ENCODE results near the gene CACNA1I.

Gene CACNA1I

DNA sequence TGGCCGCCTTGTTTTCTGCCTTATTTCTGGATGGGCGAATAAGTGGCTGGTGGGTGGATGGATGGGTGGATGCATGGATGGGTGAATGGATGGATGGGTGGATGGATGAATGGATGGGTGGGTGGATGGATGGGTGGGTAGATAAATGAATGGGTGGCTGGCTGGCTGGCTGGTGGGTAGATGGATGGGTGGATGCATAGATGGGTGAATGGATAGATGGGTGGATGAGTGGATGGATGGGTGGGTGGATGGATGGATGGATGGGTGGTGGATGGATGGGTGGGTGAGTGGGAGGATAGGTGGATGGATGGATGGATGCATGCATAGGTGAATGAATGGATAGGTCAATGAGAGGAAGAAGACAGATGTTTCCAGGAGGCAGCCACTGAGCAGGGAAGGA is 98.9 kb downstream of the CACNA1I start:
- no peak for DNase-seq (ENCODE audit: low spot score)

GRCh38 chr22:39671936-39672335 is 101.4 kb downstream of the CACNA1I start:
- no peak for DNase-seq (ENCODE audit: low spot score)

- no peak for DNase-seq (ENCODE audit: low spot score)
Observed at GRCh38 chr22:39674536-39674935, 104.0 kb downstream of the CACNA1I start.

GRCh38 chr22:39675947-39676346 is 105.4 kb downstream of the CACNA1I start:
- no peak for DNase-seq (ENCODE audit: low spot score)

GRCh38 chr22:39677967-39678366 is 107.4 kb downstream of the CACNA1I start:
- DNase-seq (ENCODE audit: low spot score) = no peak

DNA sequence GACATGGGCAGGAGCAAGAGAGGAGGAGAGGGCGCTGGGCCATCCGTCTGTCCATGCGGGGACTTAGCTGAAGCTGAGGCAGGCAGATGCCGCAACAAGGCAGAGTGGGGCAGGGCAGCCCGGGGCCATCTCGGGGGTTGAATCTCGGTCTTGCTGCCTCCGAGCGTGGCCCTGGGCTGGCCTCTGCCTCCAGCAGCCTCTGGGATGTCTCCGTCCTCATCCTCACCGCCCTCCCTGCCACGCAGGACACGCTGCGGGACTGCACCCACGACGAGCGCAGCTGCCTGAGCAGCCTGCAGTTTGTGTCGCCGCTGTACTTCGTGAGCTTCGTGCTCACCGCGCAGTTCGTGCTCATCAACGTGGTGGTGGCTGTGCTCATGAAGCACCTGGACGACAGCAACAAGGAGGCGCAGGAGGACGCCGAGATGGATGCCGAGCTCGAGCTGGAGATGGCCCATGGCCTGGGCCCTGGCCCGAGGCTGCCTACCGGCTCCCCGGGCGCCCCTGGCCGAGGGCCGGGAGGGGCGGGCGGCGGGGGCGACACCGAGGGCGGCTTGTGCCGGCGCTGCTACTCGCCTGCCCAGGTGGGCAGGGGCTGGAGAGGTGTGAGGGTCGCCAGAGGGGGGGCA is 108.4 kb downstream of the CACNA1I start:
- DNase-seq (ENCODE audit: low spot score) = no peak

DNA sequence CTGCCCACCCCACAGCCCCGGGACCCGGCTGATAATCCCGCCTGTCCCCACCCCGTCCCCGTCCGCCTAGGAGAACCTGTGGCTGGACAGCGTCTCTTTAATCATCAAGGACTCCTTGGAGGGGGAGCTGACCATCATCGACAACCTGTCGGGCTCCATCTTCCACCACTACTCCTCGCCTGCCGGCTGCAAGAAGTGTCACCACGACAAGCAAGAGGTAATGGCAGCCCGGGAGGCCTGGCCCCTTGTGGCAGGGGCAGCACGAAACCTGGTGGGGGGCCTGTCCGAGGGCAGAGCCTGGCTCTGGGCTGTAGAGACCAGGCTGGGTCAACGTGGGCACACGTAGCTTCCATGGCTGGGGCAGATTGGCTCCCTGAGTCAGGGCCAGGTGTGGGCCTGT is 109.1 kb downstream of the CACNA1I start:
- no peak for DNase-seq (ENCODE audit: low spot score)

DNA sequence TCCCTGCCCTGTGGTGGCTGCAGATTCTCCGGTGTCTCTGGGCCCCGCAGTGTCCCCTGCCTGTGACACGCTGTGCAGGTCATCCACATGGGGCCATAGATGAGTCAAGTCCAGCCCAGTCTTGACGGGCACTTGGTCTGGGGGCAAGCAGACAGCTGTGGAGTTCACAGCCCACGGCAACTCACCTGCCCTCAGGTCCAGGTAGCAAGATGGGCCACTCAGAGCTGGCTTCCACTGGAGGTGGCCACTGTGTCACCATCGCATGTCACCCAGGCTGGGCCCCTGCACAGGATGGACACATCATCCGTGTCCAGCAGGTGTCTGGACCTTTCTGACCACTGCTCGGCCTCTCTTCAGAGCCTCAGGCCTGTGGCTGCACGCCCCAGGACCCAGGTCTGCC is 109.9 kb downstream of the CACNA1I start:
- DNase-seq (ENCODE audit: low spot score) = no peak

- no peak for DNase-seq (ENCODE audit: low spot score)
Observed at GRCh38 chr22:39681038-39681861, 110.7 kb downstream of the CACNA1I start.

GRCh38 chr22:39682994-39683393 is 112.4 kb downstream of the CACNA1I start:
- no peak for DNase-seq (ENCODE audit: low spot score)

GRCh38 chr22:39683639-39684038 is 113.1 kb downstream of the CACNA1I start:
- no peak for DNase-seq (ENCODE audit: low spot score)

DNA sequence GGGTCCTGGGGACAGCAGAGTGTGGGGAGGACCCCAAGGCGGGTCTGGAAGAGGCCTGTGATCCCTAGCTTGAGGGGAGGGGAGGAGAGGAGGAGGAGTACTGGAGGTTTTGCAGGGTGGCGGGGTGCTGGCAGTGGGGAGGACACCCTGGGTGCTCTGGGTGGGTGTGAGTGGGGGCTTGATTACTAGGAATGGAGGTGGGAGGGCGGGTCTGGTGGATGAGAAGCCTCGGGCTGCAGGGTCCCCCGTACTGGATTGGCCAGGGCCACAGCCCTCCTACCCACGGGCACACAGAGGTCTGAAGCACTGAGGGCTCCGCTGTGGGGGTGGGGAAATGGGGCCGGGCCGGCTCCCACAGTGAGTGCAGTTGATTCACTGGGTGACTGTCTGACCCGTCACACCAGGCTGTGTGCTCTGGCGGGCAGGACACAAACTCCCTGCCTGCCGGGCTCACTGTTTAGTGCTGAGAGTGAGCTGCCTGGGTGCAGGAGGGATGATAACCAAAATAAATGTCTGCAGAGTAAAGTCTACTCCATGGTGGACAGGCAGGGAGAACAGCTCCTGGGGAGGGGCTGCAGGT is 114.2 kb downstream of the CACNA1I start:
- DNase-seq (ENCODE audit: low spot score) = no peak

DNA sequence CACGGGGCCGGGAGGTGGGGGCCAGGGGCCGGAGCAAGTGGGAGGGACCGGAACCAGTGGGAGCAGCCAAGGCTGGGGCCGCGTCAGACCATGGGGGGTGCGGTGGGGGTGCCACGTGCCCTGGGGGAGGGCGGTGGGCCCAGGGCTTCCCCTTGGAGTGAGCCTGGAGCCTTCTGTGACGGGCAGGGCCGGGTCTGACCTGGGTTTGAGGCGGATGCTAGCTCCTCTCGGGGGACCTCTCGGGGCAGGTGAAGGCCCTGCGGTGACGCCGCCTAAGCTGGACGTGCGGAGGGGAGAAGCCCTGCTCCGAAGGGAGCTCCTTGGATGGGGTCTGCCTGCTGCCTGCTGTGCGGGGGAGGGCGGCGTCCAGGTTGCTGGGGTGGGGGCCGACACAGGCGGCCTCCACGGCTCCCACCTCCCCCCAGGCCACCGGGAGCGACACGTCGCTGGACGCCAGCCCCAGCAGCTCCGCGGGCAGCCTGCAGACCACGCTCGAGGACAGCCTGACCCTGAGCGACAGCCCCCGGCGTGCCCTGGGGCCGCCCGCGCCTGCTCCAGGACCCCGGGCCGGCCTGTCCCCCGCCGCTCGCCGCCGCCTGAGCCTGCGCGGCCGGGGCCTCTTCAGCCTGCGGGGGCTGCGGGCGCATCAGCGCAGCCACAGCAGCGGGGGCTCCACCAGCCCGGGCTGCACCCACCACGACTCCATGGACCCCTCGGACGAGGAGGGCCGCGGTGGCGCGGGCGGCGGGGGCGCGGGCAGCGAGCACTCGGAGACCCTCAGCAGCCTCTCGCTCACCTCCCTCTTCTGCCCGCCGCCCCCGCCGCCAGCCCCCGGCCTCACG is 115.0 kb downstream of the CACNA1I start:
- no peak for DNase-seq (ENCODE audit: low spot score)

- DNase-seq (ENCODE audit: low spot score) = no peak
Observed at GRCh38 chr22:39686178-39686620, 115.6 kb downstream of the CACNA1I start.

DNA sequence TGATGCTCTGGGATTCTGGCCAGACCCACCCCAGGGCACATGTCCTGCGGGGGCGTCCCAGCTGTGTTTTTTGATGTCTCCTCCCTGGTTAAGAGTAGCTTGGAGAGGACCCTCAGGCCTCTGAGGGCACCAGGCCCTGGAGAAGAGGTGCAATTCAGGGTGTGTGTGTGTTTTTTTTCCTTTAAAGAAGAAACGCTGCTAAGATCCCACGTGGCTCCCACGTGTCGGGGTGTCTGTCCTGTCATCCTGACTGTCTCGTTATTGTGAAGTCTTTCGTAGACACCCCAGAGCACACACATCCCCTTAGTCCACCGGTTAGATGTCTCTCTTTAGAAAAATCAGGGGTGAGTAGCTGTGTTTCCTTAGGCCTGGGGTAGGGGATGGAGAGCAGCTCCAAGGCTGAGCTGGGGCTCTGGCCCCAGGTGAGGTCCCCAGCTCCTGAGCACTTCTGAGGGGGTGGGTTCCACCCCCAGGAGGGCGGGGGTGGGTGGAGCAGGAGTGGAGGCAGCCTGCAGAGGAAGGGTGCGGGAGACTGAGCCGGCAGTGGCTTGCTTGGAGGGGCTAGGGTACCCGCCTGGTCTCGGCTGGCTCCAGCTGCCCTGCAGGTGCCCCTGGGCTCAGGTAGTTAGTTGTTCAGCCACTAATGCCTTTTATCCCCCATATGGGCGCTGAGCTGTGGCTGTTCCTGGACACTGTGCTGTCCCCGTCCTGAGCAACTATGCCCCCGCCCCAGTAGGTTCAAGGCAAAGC is 116.4 kb downstream of the CACNA1I start:
- DNase-seq (ENCODE audit: low spot score) = no peak

DNA sequence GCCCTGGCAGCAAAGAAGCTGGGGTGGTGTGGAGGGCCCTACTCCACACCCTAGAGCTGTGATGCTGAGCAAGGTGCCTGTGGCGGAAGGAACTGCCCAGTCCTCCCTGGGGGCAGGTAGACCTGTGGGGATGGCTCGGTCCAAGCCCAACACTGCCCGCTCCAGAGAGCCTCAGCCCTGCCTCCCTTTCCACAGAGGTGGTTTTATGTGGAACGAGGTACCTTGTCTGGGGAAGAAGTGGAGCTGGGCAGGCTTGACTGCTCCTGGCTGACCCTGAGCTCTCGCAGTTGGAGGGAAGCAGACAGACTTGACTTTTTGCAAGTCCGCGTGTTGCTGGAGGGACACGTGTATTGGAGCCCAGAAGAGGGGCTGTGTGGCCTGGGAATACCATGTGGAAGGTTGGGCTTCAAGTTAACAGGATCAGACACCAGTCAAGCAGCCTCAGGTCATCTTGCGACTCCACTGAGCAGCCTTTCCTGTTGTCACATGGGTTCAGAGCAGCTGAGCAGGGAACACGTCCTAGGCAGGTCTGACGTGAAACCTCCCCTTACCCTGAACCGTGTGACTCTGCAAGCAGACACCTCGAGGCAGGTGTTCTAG is 117.7 kb downstream of the CACNA1I start:
- no peak for DNase-seq (ENCODE audit: low spot score)

- DNase-seq (ENCODE audit: low spot score) = no peak
Observed at GRCh38 chr22:39689421-39689820, 118.9 kb downstream of the CACNA1I start.

- no peak for DNase-seq (ENCODE audit: low spot score)
Observed at GRCh38 chr22:39690881-39691605, 120.5 kb downstream of the CACNA1I start.

DNA sequence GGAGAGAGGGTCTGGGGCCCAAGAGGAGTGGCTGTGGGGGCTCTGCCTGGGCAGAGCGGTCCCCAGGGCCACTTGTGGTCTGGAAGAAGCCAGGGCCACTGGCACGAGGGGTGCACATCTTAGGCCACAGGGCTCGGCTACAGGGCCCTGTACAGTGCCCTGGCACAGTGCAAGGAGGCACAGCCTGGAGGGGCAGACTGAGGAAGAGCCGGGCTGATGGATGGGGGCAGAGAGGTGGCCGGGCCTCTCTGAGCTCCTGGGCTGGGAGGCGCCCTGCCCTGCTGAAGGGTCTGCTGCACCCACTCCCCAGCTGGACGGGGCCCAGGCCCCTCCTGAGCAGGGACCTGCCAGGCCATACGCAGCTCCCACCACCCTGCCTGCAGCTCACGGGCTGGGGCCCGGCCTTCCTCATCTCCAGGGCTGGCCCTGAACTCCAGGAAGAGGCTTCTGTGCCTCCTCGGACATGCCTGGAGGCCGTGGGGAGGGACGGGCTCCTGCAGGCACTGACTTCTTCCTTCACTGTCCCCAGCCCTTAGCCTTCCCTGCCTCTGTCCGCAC is 123.5 kb downstream of the CACNA1I start:
- DNase-seq (ENCODE audit: low spot score) = no peak

- no peak for DNase-seq (ENCODE audit: low spot score)
Observed at GRCh38 chr22:39697790-39698430, 127.4 kb downstream of the CACNA1I start.

Measured in AG20443 (cell line).